Thyroid gland (tissue), 4 donors: ENCODE measurements around the gene GGA3.

Experiments
- POLR2A ChIP-seq, 2 donors: fragments of 450-650 bp; IDR thresholded peaks; one replicate each; pipeline ENCODE4 v1.6.1; 2017; ENCODE audit warnings: antibody characterized with exemption in 2 of 2, mild to moderate bottlenecking in 2 of 2, moderate library complexity in 1 of 2
- TF ChIP-seq, protein P1 (sequence below), 6 experiments: fragments of 200-600 bp in 3 of 6; fragments of 450-650 bp in 3 of 6; sonication (generic) in 3 of 6; IDR thresholded peaks; one replicate each; pipeline ENCODE4 v1.5.1; 2016 to 2019; ENCODE audit warnings: antibody characterized with exemption in 6 of 6, mild to moderate bottlenecking in 2 of 6, inconsistent platforms in 1 of 6, moderate library complexity in 1 of 6

DNA sequence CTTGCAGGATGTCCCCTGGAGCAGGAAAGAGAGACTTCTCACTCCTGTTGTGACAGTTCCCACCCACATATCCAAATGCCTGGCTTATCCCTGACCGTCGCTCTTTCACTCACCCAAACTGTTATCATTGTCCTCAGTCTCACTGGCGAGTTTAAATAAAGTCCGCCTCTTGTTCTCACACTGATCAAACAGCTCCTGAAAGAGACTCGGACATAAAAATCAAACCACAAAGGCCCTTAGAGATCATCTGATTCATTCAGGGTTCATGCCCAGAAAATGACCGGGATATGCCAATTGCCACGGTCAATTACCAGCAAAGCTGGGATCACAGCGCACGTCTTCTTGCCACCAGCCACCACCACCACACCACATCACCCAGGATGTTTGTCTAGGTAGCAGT is 19.9 kb downstream of the GGA3 start:
- TF ChIP-seq, protein P1, sequence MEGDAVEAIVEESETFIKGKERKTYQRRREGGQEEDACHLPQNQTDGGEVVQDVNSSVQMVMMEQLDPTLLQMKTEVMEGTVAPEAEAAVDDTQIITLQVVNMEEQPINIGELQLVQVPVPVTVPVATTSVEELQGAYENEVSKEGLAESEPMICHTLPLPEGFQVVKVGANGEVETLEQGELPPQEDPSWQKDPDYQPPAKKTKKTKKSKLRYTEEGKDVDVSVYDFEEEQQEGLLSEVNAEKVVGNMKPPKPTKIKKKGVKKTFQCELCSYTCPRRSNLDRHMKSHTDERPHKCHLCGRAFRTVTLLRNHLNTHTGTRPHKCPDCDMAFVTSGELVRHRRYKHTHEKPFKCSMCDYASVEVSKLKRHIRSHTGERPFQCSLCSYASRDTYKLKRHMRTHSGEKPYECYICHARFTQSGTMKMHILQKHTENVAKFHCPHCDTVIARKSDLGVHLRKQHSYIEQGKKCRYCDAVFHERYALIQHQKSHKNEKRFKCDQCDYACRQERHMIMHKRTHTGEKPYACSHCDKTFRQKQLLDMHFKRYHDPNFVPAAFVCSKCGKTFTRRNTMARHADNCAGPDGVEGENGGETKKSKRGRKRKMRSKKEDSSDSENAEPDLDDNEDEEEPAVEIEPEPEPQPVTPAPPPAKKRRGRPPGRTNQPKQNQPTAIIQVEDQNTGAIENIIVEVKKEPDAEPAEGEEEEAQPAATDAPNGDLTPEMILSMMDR (IDR thresholded peaks at IDR 0.05), result no peak
- no peak for TF ChIP-seq POLR2A (IDR thresholded peaks at IDR 0.05)
